ENCODE data around the gene PPP1R13B.

PPP1R13B gene

GRCh38 chr14:103731916-103732867 is 115.2 kb downstream of the PPP1R13B start:
- peaks cover 0 to 3% of the 10 kb centered on the region in 2 donors for H3K4me1 ChIP-seq (ENCODE audit: control insufficient read depth in 2 of 2, insufficient read depth in 2 of 2, low read length in 2 of 2)
- H3K9ac ChIP-seq (ENCODE audit: low read depth in 1 of 2, low read length in 2 of 2), result no peak overlapping the region
- no peak overlapping the region for H3K27ac ChIP-seq (ENCODE audit: low read depth in 2 of 2, low read length in 2 of 2)
- H3K9me3 ChIP-seq (ENCODE audit: control insufficient read depth in 2 of 2, low read length in 2 of 2), result no peaks in the 10 kb centered on the region
- peaks cover 53 to 64% of the 10 kb centered on the region in 2 donors for H3K36me3 ChIP-seq (ENCODE audit: control insufficient read depth in 2 of 2, insufficient read depth in 2 of 2, low read length in 2 of 2)
- no peaks in the 10 kb centered on the region for H3K27me3 ChIP-seq (ENCODE audit: control insufficient read depth in 2 of 2, insufficient read depth in 2 of 2, low read length in 2 of 2)
- H3K4me3 ChIP-seq (ENCODE audit: low read length in 2 of 2), result no peak overlapping the region

- Histone ChIP-seq H3K27me3 (ENCODE audit: control insufficient read depth in 2 of 2, insufficient read depth in 2 of 2, low read length in 2 of 2) (no peaks in the 10 kb centered on the region), H3K9ac (ENCODE audit: low read depth in 1 of 2, low read length in 2 of 2) (no peak overlapping the region), H3K36me3 (ENCODE audit: control insufficient read depth in 2 of 2, insufficient read depth in 2 of 2, low read length in 2 of 2) (peaks cover 52 to 59% of the 10 kb centered on the region in 2 donors), H3K9me3 (ENCODE audit: control insufficient read depth in 2 of 2, low read length in 2 of 2) (no peaks in the 10 kb centered on the region), H3K4me3 (ENCODE audit: low read length in 2 of 2) (no peak overlapping the region), H3K4me1 (ENCODE audit: control insufficient read depth in 2 of 2, insufficient read depth in 2 of 2, low read length in 2 of 2) (peaks cover 0 to 3% of the 10 kb centered on the region in 2 donors), H3K27ac (ENCODE audit: low read depth in 2 of 2, low read length in 2 of 2) (no peak overlapping the region)
These were observed 115.9 kb downstream of the PPP1R13B start for GRCh38 chr14:103731481-103731880.

GRCh38 chr14:103730490-103731035 is 116.8 kb downstream of the PPP1R13B start:
- Histone ChIP-seq H3K27me3 (ENCODE audit: control insufficient read depth in 2 of 2, insufficient read depth in 2 of 2, low read length in 2 of 2) (no peaks in the 10 kb centered on the region), H3K9me3 (ENCODE audit: control insufficient read depth in 2 of 2, low read length in 2 of 2) (no peaks in the 10 kb centered on the region), H3K4me3 (ENCODE audit: low read length in 2 of 2) (no peak overlapping the region), H3K27ac (ENCODE audit: low read depth in 2 of 2, low read length in 2 of 2) (no peak overlapping the region), H3K4me1 (ENCODE audit: control insufficient read depth in 2 of 2, insufficient read depth in 2 of 2, low read length in 2 of 2) (peaks cover 0 to 3% of the 10 kb centered on the region in 2 donors), H3K9ac (ENCODE audit: low read depth in 1 of 2, low read length in 2 of 2) (no peak overlapping the region), H3K36me3 (ENCODE audit: control insufficient read depth in 2 of 2, insufficient read depth in 2 of 2, low read length in 2 of 2) (peaks cover 51 to 57% of the 10 kb centered on the region in 2 donors)

DNA sequence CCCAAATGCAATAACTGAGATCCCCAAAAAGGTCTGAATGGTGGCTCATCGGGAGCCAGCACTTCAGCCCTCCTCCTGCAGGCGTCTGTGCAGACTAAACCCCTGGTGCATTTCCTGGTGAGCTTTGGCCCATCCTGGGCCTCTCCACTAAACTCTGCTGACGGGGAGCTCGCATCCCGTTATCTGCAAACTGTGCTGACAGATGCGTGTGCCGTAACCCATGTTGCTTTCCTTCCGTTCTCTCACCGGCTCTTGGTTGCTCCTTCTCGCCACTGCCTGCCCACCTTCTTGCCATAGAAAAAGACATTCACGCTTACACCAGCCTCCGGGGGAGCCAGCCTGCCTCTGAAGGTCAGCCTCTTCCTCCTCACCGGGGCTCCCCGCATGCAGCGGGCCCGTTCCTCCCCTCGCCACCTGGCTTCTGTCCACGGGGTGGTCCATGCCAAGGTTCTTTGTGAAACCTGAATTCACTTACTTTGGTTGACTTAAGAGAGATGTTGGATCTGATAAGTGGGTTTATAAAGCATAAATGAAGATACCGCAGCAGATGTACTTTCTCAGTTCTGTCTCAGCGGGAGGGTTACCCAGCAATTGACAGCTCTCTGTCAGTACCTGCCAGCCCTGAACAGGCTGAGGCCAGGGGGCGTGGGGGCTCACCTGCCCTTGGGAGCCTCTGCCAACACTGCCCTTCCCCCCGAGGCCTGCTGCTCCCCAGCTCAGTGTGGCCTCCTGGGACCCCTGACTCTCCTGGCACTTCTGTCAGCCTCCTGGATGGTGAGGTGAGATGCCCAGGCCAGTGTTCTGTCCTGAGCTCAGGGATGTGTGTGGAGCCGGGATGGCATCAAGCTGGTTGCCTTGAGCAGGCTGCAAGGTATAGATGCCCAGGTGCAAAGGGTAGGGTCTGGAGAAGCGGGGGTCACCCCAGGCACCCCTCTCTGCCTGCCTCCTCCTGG is 117.6 kb downstream of the PPP1R13B start:
- H3K36me3 ChIP-seq (ENCODE audit: control insufficient read depth in 2 of 2, insufficient read depth in 2 of 2, low read length in 2 of 2), result peaks cover 51% of the 10 kb centered on the region in 2 donors
- peaks cover 0 to 3% of the 10 kb centered on the region in 2 donors for H3K4me1 ChIP-seq (ENCODE audit: control insufficient read depth in 2 of 2, insufficient read depth in 2 of 2, low read length in 2 of 2)
- H3K9me3 ChIP-seq (ENCODE audit: control insufficient read depth in 2 of 2, low read length in 2 of 2), result no peaks in the 10 kb centered on the region
- H3K27me3 ChIP-seq (ENCODE audit: control insufficient read depth in 2 of 2, insufficient read depth in 2 of 2, low read length in 2 of 2), result no peaks in the 10 kb centered on the region
- no peak overlapping the region for H3K4me3 ChIP-seq (ENCODE audit: low read length in 2 of 2)
- no peak overlapping the region for H3K9ac ChIP-seq (ENCODE audit: low read depth in 1 of 2, low read length in 2 of 2)
- H3K27ac ChIP-seq (ENCODE audit: low read depth in 2 of 2, low read length in 2 of 2), result no peak overlapping the region

- peaks cover 4 to 10% of the 10 kb centered on the region in 2 donors for H3K4me1 ChIP-seq (ENCODE audit: control insufficient read depth in 2 of 2, insufficient read depth in 2 of 2, low read length in 2 of 2)
- H3K9me3 ChIP-seq (ENCODE audit: control insufficient read depth in 2 of 2, low read length in 2 of 2), result no peaks in the 10 kb centered on the region
- H3K9ac ChIP-seq (ENCODE audit: low read depth in 1 of 2, low read length in 2 of 2), result no peak overlapping the region
- no peaks in the 10 kb centered on the region for H3K27me3 ChIP-seq (ENCODE audit: control insufficient read depth in 2 of 2, insufficient read depth in 2 of 2, low read length in 2 of 2)
- H3K36me3 ChIP-seq (ENCODE audit: control insufficient read depth in 2 of 2, insufficient read depth in 2 of 2, low read length in 2 of 2), result peaks cover 45 to 51% of the 10 kb centered on the region in 2 donors
- no peak overlapping the region for H3K27ac ChIP-seq (ENCODE audit: low read depth in 2 of 2, low read length in 2 of 2)
- H3K4me3 ChIP-seq (ENCODE audit: low read length in 2 of 2), result no peak overlapping the region
These were observed 118.7 kb downstream of the PPP1R13B start for GRCh38 chr14:103728721-103729120.

DNA sequence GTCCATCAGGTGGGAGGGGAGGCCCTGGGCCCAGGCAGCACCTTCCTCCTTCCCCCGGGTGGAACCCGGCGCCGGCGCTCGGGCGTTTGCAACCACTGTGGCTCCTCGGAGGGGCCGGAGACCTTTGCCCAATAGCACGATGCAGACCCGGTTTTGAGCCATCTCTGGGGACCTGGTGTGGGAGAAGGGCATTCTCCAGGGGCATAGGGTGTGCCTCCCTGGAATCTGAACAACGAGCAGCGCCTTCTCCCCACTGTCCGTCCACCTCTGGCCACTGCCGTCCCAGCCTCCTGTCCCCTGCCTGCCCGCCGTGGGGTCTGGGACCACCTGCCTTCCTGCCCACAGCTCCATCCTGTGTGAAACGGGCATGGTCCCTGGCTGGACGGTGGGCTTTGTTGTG is 119.2 kb downstream of the PPP1R13B start:
- no peak overlapping the region for H3K9ac ChIP-seq (ENCODE audit: low read depth in 1 of 2, low read length in 2 of 2)
- no peak overlapping the region for H3K27ac ChIP-seq (ENCODE audit: low read depth in 2 of 2, low read length in 2 of 2)
- H3K4me3 ChIP-seq (ENCODE audit: low read length in 2 of 2), result no peak overlapping the region
- no peaks in the 10 kb centered on the region for H3K27me3 ChIP-seq (ENCODE audit: control insufficient read depth in 2 of 2, insufficient read depth in 2 of 2, low read length in 2 of 2)
- H3K4me1 ChIP-seq (ENCODE audit: control insufficient read depth in 2 of 2, insufficient read depth in 2 of 2, low read length in 2 of 2), result peaks cover 10 to 16% of the 10 kb centered on the region in 2 donors
- H3K9me3 ChIP-seq (ENCODE audit: control insufficient read depth in 2 of 2, low read length in 2 of 2), result no peaks in the 10 kb centered on the region
- peaks cover 39 to 45% of the 10 kb centered on the region in 2 donors for H3K36me3 ChIP-seq (ENCODE audit: control insufficient read depth in 2 of 2, insufficient read depth in 2 of 2, low read length in 2 of 2)

- Histone ChIP-seq H3K9me3 (ENCODE audit: control insufficient read depth in 2 of 2, low read length in 2 of 2) (no peaks in the 10 kb centered on the region), H3K9ac (ENCODE audit: low read depth in 1 of 2, low read length in 2 of 2) (no peak overlapping the region), H3K27me3 (ENCODE audit: control insufficient read depth in 2 of 2, insufficient read depth in 2 of 2, low read length in 2 of 2) (no peaks in the 10 kb centered on the region), H3K27ac (ENCODE audit: low read depth in 2 of 2, low read length in 2 of 2) (no peak overlapping the region), H3K4me3 (ENCODE audit: low read length in 2 of 2) (no peak overlapping the region), H3K36me3 (ENCODE audit: control insufficient read depth in 2 of 2, insufficient read depth in 2 of 2, low read length in 2 of 2) (peaks cover 32 to 38% of the 10 kb centered on the region in 2 donors), H3K4me1 (ENCODE audit: control insufficient read depth in 2 of 2, insufficient read depth in 2 of 2, low read length in 2 of 2) (peaks cover 11 to 19% of the 10 kb centered on the region in 2 donors)
These were observed 119.9 kb downstream of the PPP1R13B start for GRCh38 chr14:103727313-103727980.

DNA sequence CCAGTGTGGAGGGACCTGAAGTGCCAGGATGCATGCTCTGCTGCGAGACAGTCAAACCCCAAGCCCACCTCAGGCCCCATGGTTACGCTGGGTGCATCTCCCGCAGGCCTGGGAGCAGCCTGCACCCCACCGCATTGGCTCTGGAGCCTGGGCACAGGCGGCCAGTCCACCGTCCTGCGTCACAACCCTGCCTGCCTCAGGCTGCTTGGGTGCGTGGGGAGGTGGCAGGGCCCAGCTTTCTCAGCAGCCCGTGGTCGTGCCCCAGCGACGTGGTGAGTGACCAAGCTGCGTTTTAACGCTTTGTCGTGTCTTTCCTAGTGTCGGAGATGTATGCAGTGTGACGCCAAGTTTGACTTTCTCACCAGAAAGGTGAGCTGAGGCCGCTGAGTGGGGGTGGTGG is 120.9 kb downstream of the PPP1R13B start:
- H3K27me3 ChIP-seq (ENCODE audit: control insufficient read depth in 2 of 2, insufficient read depth in 2 of 2, low read length in 2 of 2), result no peaks in the 10 kb centered on the region
- H3K9ac ChIP-seq (ENCODE audit: low read depth in 1 of 2, low read length in 2 of 2), result no peak overlapping the region
- peaks cover 11 to 19% of the 10 kb centered on the region in 2 donors for H3K4me1 ChIP-seq (ENCODE audit: control insufficient read depth in 2 of 2, insufficient read depth in 2 of 2, low read length in 2 of 2)
- no peak overlapping the region for H3K4me3 ChIP-seq (ENCODE audit: low read length in 2 of 2)
- no peak overlapping the region for H3K27ac ChIP-seq (ENCODE audit: low read depth in 2 of 2, low read length in 2 of 2)
- H3K9me3 ChIP-seq (ENCODE audit: control insufficient read depth in 2 of 2, low read length in 2 of 2), result no peaks in the 10 kb centered on the region
- H3K36me3 ChIP-seq (ENCODE audit: control insufficient read depth in 2 of 2, insufficient read depth in 2 of 2, low read length in 2 of 2), result peaks cover 27 to 28% of the 10 kb centered on the region in 2 donors

GRCh38 chr14:103725739-103726395 is 121.5 kb downstream of the PPP1R13B start:
- Histone ChIP-seq H3K4me3 (ENCODE audit: low read length in 2 of 2) (no peak overlapping the region), H3K36me3 (ENCODE audit: control insufficient read depth in 2 of 2, insufficient read depth in 2 of 2, low read length in 2 of 2) (peaks cover 27% of the 10 kb centered on the region in 2 donors), H3K27me3 (ENCODE audit: control insufficient read depth in 2 of 2, insufficient read depth in 2 of 2, low read length in 2 of 2) (no peaks in the 10 kb centered on the region), H3K9me3 (ENCODE audit: control insufficient read depth in 2 of 2, low read length in 2 of 2) (no peaks in the 10 kb centered on the region), H3K4me1 (ENCODE audit: control insufficient read depth in 2 of 2, insufficient read depth in 2 of 2, low read length in 2 of 2) (peaks cover 11 to 19% of the 10 kb centered on the region in 2 donors), H3K9ac (ENCODE audit: low read depth in 1 of 2, low read length in 2 of 2) (no peak overlapping the region), H3K27ac (ENCODE audit: low read depth in 2 of 2, low read length in 2 of 2) (no peak overlapping the region)
